SU-DHL-6 (cell line): ENCODE data around the gene FRAS1.

Experiments used
- H2AFZ ChIP-seq: fragments of 200-600 bp; sonication (generic); 2 replicates; pipeline ENCODE4 v1.6.1; 2014; ENCODE audit warnings: low read depth, mild to moderate bottlenecking, moderate library complexity, mixed read lengths, antibody characterized with exemption, low read length; ENCODE audit not compliant: severe bottlenecking
- H3F3A ChIP-seq: fragments of 200-600 bp; shearing (Covaris generic); 2 replicates; pipeline ENCODE4 v1.6.0; 2016; ENCODE audit warnings: antibody characterized with exemption, mild to moderate bottlenecking; ENCODE audit not compliant: insufficient read depth
- H3K27ac ChIP-seq: fragments of 200-600 bp; sonication (generic); 2 replicates; pipeline ENCODE4 v1.5.1; 2016; ENCODE audit warnings: low read depth, mild to moderate bottlenecking, low read length, moderate library complexity, mixed read lengths
- H3K27me3 ChIP-seq: fragments of 200-600 bp; sonication (generic), shearing (Covaris generic); 2 replicates; pipeline ENCODE4 v1.6.0; 2014; ENCODE audit warnings: mild to moderate bottlenecking, low read length
- H3K36me3 ChIP-seq: fragments of 200-600 bp; sonication (generic); 2 replicates; pipeline ENCODE4 v1.6.1; 2014; ENCODE audit warnings: mild to moderate bottlenecking, low read length, mixed read lengths
- H3K4me2 ChIP-seq: fragments of 300-600, 200-600 bp; shearing (Covaris generic), sonication (generic); 2 replicates; pipeline ENCODE4 v1.6.0; 2014; ENCODE audit warnings: low read length, low read depth, mild to moderate bottlenecking; ENCODE audit not compliant: poor library complexity, severe bottlenecking
- H3K4me3 ChIP-seq: fragments of 200-600 bp; sonication (generic); 2 replicates; pipeline ENCODE4 v1.5.1; 2014; ENCODE audit warnings: antibody characterized with exemption, low read length, mild to moderate bottlenecking, mixed read lengths; ENCODE audit not compliant: insufficient read depth, poor library complexity, severe bottlenecking
- H3K79me2 ChIP-seq: fragments of 200-600 bp; sonication (generic); 2 replicates; pipeline ENCODE4 v1.6.1; 2014; ENCODE audit warnings: mild to moderate bottlenecking, low read length, moderate library complexity; ENCODE audit not compliant: insufficient read depth
- H3K9ac ChIP-seq: fragments of 200-600 bp; sonication (generic); 2 replicates; pipeline ENCODE4 v1.7.0; 2014; ENCODE audit warnings: mild to moderate bottlenecking, low read length
- H3K9me2 ChIP-seq: fragments of 200-600 bp; sonication (generic); replicated peaks from 2 replicates; pipeline ENCODE4 v1.6.1; 2014; ENCODE audit warnings: low read length; ENCODE audit not compliant: insufficient read depth
- H3K9me3 ChIP-seq: fragments of 200-600 bp; sonication (generic); 2 replicates; pipeline ENCODE4 v1.6.1; 2014; ENCODE audit warnings: low read length, mixed read lengths; ENCODE audit not compliant: insufficient read depth
- H4K20me1 ChIP-seq: fragments of 200-600 bp; sonication (generic); 2 replicates; pipeline ENCODE4 v1.6.1; 2014; ENCODE audit warnings: low read depth, mild to moderate bottlenecking, antibody characterized with exemption, low read length, moderate library complexity, mixed read lengths
- EZH2phosphoT487 ChIP-seq: fragments of 200-600 bp; sonication (generic), shearing (Covaris generic); conservative IDR thresholded peaks from 2 replicates; pipeline ENCODE4 v1.6.1; 2018; ENCODE audit warnings: mild to moderate bottlenecking, antibody characterized with exemption, low read length, moderate library complexity, mixed read lengths
- TF ChIP-seq, protein P1 (sequence below): fragments of 200-600 bp; sonication (generic); IDR thresholded peaks from one replicate; pipeline ENCODE4 v1.5.1; 2017; ENCODE audit warnings: antibody characterized with exemption, mild to moderate bottlenecking, low read length, moderate library complexity; ENCODE audit not compliant: insufficient read depth, poor library complexity, severe bottlenecking

The FRAS1 gene

DNA sequence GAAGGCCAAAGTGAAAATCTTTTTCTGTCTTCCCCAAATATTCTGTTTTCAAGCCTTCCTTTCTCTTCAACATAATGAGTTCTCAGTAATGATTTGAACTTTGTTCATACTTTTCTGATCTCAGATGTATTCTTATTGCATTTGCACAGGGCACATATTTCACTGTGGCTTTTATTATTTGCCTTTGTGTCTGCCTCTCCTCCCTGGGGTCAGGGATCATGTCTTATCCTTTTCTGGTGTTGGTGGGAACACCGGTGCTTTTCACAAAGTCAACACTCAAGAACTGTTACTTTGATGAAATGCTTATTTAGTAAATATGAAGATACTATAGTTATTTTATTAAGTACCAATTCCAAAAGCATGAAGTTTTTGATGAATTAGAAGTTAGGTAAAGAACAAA is 143.8 kb downstream of the FRAS1 start:
- Histone ChIP-seq H2AFZ (no peak overlapping the region), H4K20me1 (no peaks in the 10 kb centered on the region), H3K4me3 (no peak overlapping the region), H3K9ac (no peak overlapping the region), H3K9me2 (no peaks in the 10 kb centered on the region), H3K79me2 (no peaks in the 10 kb centered on the region), H3K36me3 (no peaks in the 10 kb centered on the region), H3K27me3 (no peaks in the 10 kb centered on the region), H3K9me3 (no peaks in the 10 kb centered on the region), H3F3A (no peaks in the 10 kb centered on the region), H3K4me2 (no peak overlapping the region), H3K27ac (no peak overlapping the region)
- no peak for TF ChIP-seq EZH2phosphoT487
- TF ChIP-seq, protein P1, sequence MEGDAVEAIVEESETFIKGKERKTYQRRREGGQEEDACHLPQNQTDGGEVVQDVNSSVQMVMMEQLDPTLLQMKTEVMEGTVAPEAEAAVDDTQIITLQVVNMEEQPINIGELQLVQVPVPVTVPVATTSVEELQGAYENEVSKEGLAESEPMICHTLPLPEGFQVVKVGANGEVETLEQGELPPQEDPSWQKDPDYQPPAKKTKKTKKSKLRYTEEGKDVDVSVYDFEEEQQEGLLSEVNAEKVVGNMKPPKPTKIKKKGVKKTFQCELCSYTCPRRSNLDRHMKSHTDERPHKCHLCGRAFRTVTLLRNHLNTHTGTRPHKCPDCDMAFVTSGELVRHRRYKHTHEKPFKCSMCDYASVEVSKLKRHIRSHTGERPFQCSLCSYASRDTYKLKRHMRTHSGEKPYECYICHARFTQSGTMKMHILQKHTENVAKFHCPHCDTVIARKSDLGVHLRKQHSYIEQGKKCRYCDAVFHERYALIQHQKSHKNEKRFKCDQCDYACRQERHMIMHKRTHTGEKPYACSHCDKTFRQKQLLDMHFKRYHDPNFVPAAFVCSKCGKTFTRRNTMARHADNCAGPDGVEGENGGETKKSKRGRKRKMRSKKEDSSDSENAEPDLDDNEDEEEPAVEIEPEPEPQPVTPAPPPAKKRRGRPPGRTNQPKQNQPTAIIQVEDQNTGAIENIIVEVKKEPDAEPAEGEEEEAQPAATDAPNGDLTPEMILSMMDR: no peak

DNA sequence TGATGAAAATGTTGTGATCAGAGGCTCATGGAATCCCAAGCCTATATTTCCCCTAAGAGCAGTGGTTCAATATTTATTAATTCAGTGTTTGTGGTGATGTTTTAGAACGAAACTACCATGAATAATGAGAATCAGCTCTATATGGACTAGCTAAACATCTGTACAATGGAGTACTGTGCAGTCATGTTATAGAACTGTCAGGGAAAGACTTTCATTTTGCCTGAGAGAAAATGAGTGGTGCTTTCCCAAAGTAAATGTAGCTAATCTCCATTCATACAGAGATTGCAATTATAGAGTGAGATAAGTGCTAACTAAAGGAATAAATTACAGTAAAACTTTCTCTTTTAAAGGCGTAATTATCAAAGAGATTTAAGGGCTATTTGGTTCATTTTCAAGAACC is 147.1 kb downstream of the FRAS1 start:
- H3K9ac ChIP-seq: no peak overlapping the region
- no peak overlapping the region for H3K4me3 ChIP-seq
- no peak for TF ChIP-seq EZH2phosphoT487
- TF ChIP-seq, protein P1: no peak
- no peak overlapping the region for H3K27ac ChIP-seq
- H4K20me1 ChIP-seq: no peaks in the 10 kb centered on the region
- H3K9me2 ChIP-seq: no peaks in the 10 kb centered on the region
- no peaks in the 10 kb centered on the region for H3F3A ChIP-seq
- no peaks in the 10 kb centered on the region for H3K79me2 ChIP-seq
- H3K36me3 ChIP-seq: no peaks in the 10 kb centered on the region
- no peaks in the 10 kb centered on the region for H3K9me3 ChIP-seq
- H2AFZ ChIP-seq: no peak overlapping the region
- H3K4me2 ChIP-seq: no peak overlapping the region
- no peaks in the 10 kb centered on the region for H3K27me3 ChIP-seq

DNA sequence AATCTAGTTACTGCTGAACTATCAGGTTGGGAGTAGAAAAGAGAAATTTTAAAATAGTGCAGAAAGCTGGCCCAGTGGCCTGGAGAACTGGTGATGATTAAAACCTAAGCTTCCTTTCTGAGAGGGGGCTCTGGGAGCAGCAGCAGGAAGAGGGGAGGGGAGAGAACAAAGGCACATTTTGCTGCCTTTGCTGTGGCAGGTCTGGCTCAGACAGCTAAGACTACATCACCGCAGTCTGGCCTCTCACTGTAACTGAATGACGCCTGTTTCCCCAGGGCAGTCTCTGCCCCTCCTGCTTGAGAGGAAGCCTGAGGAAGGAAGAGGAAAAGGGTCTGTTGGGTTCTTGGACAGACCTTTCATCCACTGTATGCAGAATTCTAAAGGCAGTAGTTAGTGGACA is 148.5 kb downstream of the FRAS1 start:
- H3K4me2 ChIP-seq: no peak overlapping the region
- TF ChIP-seq EZH2phosphoT487: no peak
- TF ChIP-seq, protein P1: no peak
- H2AFZ ChIP-seq: no peak overlapping the region
- no peaks in the 10 kb centered on the region for H4K20me1 ChIP-seq
- no peaks in the 10 kb centered on the region for H3K36me3 ChIP-seq
- H3K4me3 ChIP-seq: no peak overlapping the region
- no peak overlapping the region for H3K27ac ChIP-seq
- H3F3A ChIP-seq: no peaks in the 10 kb centered on the region
- no peaks in the 10 kb centered on the region for H3K9me3 ChIP-seq
- no peaks in the 10 kb centered on the region for H3K27me3 ChIP-seq
- no peaks in the 10 kb centered on the region for H3K79me2 ChIP-seq
- H3K9ac ChIP-seq: no peak overlapping the region
- H3K9me2 ChIP-seq: no peaks in the 10 kb centered on the region
